HG03558 (cell line): Measurements from ENCODE around the gene ARL6IP1.
"Not testable (repeated sequence)": the region's sequence is repeated elsewhere in the genome, so short reads cannot be mapped to it uniquely, and the experiment has no call there.

ENCODE experiments used
- ATAC-seq: cut with Tn5 transposase; IDR thresholded peaks from one replicate; pipeline ENCODE4 v1.9.1; 2021; ENCODE audit warnings: moderate number of reproducible peaks; ENCODE audit not compliant: unreplicated experiment; ENCODE audit errors: extremely low read depth

The ARL6IP1 gene

GRCh38 chr16:18770336-18770962 is 30.9 kb downstream of the ARL6IP1 start:
- ATAC-seq, result not testable (repeated sequence)

- not testable (repeated sequence) for ATAC-seq
Observed at GRCh38 chr16:18767217-18767616, 34.1 kb downstream of the ARL6IP1 start.

- not testable (repeated sequence) for ATAC-seq
Observed at GRCh38 chr16:18762713-18763112, 38.6 kb downstream of the ARL6IP1 start.

GRCh38 chr16:18759598-18760520 is 41.5 kb downstream of the ARL6IP1 start:
- not testable (repeated sequence) for ATAC-seq

- ATAC-seq, result not testable (repeated sequence)
Observed at GRCh38 chr16:18757960-18758660, 43.2 kb downstream of the ARL6IP1 start.

GRCh38 chr16:18756639-18757038 is 44.7 kb downstream of the ARL6IP1 start:
- ATAC-seq, result not testable (repeated sequence)

- not testable (repeated sequence) for ATAC-seq
Observed at GRCh38 chr16:18742870-18743269, 58.5 kb downstream of the ARL6IP1 start.
